H1 (cell line): ENCODE data around the gene LYPD1. TPM values are rescaled to one million over a fixed set of nuclear protein-coding genes. Genes with fewer than 3 reads are reported as not detected.

Experiments
- CTCF ChIA-PET: fragments of 300-600 bp; sonication (Branson Sonifier 250); formaldehyde crosslinking; loops from one replicate; lab custom pipeline; 2021; ENCODE audit not compliant: partially characterized antibody; lab: Charles Lee
- POLR2A ChIA-PET: fragments of 300-600 bp; sonication (Branson Sonifier 250); formaldehyde crosslinking; loops from one replicate; lab custom pipeline; 2021; ENCODE audit warnings: inconsistent platforms; ENCODE audit not compliant: partially characterized antibody; lab: Charles Lee
- DNase-seq, 2 experiments: peaks; one replicate each; pipeline versions ENCODE4 v3.0.0 to v3.0.0-alpha.2; 2010 to 2022; ENCODE audit warnings: low spot score in 2 of 2, low read depth in 1 of 2, mixed read lengths in 1 of 2
- FAIRE-seq: peaks from 2 replicates; lab custom pipeline; 2011; peaks lifted over from hg19 to GRCh38; lab: Jason Lieb, UNC
- H2AFZ ChIP-seq: 2 replicates; pipeline ENCODE4 v1.8.1; 2012; ENCODE audit warnings: low read length, inconsistent platforms
- H2AK5ac ChIP-seq: 2 replicates; pipeline ENCODE4 v1.6.1; 2013; ENCODE audit warnings: low read depth, low read length
- H2BK120ac ChIP-seq: replicated peaks from 2 replicates; pipeline ENCODE3; 2013; ENCODE audit warnings: low read depth, low read length, inconsistent platforms
- H2BK12ac ChIP-seq: 2 replicates; pipeline ENCODE4 v1.6.1; 2013; ENCODE audit warnings: low read depth, low read length
- H2BK15ac ChIP-seq: 2 replicates; pipeline ENCODE4 v1.6.1; 2013; ENCODE audit warnings: low read length
- H2BK20ac ChIP-seq: 2 replicates; pipeline ENCODE4 v1.6.1; 2013; ENCODE audit warnings: low read length
- H2BK5ac ChIP-seq: 2 replicates; pipeline ENCODE4 v1.6.1; 2013; ENCODE audit warnings: low read depth, low read length
- H3K14ac ChIP-seq: 2 replicates; pipeline ENCODE4 v1.6.1; 2013; ENCODE audit warnings: inconsistent platforms; ENCODE audit not compliant: insufficient read length
- H3K18ac ChIP-seq: 2 replicates; pipeline ENCODE4 v1.6.1; 2013; ENCODE audit warnings: low read length; ENCODE audit errors: extremely low read depth
- H3K23ac ChIP-seq: 2 replicates; pipeline ENCODE4 v1.6.1; 2013; ENCODE audit warnings: inconsistent platforms; ENCODE audit not compliant: insufficient read length
- H3K23me2 ChIP-seq: 2 replicates; pipeline ENCODE4 v1.6.1; 2013; ENCODE audit warnings: low read depth, low read length
- H3K27ac ChIP-seq: 2 replicates; pipeline ENCODE4 v1.6.1; 2011; ENCODE audit warnings: low read depth, low read length, inconsistent platforms
- H3K27me3 ChIP-seq, 4 experiments: replicated peaks in 1 of 4; 1 replicate in 1 of 4; 2 replicates in 3 of 4; pipeline versions ENCODE4 v1.6.1 to v1.8.1; 2011 to 2013; ENCODE audit warnings: low read length in 3 of 4, mild to moderate bottlenecking in 3 of 4, inconsistent platforms in 2 of 4, mixed read lengths in 2 of 4, moderate library complexity in 1 of 4; ENCODE audit not compliant: control insufficient read depth in 3 of 4, insufficient read depth in 3 of 4; ENCODE audit errors: extremely low read depth in 1 of 4
- H3K36me3 ChIP-seq, 4 experiments: 2 replicates each; pipeline versions ENCODE4 v1.6.1 to v1.8.1; 2011 to 2013; ENCODE audit warnings: mild to moderate bottlenecking in 4 of 4, low read length in 3 of 4, moderate library complexity in 2 of 4, control low read depth in 1 of 4, inconsistent platforms in 1 of 4; ENCODE audit not compliant: insufficient read depth in 4 of 4, control insufficient read depth in 2 of 4
- H3K4ac ChIP-seq: replicated peaks from 2 replicates; pipeline ENCODE3; 2013; ENCODE audit warnings: low read length, low read depth, mixed read lengths, inconsistent platforms; ENCODE audit not compliant: insufficient read length
- H3K4me1 ChIP-seq, 4 experiments: replicated peaks in 1 of 4; 1 replicate in 1 of 4; 2 replicates in 3 of 4; pipeline versions ENCODE4 v1.6.1 to v1.8.1; 2011 to 2013; ENCODE audit warnings: low read length in 3 of 4, inconsistent platforms in 2 of 4, mixed read lengths in 1 of 4; ENCODE audit not compliant: insufficient read depth in 4 of 4, control insufficient read depth in 3 of 4
- H3K4me2 ChIP-seq, 2 experiments: 2 replicates each; pipeline versions ENCODE4 v1.6.1 to v1.8.1; 2011 to 2013; ENCODE audit warnings: low read depth in 2 of 2, low read length in 2 of 2, control low read depth in 1 of 2, inconsistent platforms in 1 of 2, mild to moderate bottlenecking in 1 of 2; ENCODE audit not compliant: insufficient read depth in 1 of 2
- H3K4me3 ChIP-seq, 4 experiments: fragments of 200-600, 300-600 bp in 1 of 4; sonication (generic), shearing (Covaris generic), sonication (Bioruptor Twin) in 1 of 4; 2 replicates each; pipeline versions ENCODE4 v1.5.1 to v1.8.1; 2011 to 2016; ENCODE audit warnings: low read length in 4 of 4, low read depth in 3 of 4, control low read depth in 2 of 4, inconsistent platforms in 2 of 4, mild to moderate bottlenecking in 2 of 4, mixed read lengths in 1 of 4, moderate library complexity in 1 of 4; ENCODE audit not compliant: insufficient read depth in 2 of 4; ENCODE audit errors: extremely low read depth in 1 of 4
- H3K56ac ChIP-seq: replicated peaks from 2 replicates; pipeline ENCODE3; 2013; ENCODE audit warnings: low read depth, mild to moderate bottlenecking, mixed read lengths, low read length, inconsistent platforms; ENCODE audit not compliant: insufficient read length
- H3K79me1 ChIP-seq: 2 replicates; pipeline ENCODE4 v1.6.1; 2013; ENCODE audit warnings: low read depth, low read length, control low read depth
- H3K79me2 ChIP-seq, 2 experiments: 2 replicates each; pipeline versions ENCODE4 v1.6.1 to v1.8.1; 2012 to 2013; ENCODE audit warnings: low read length in 2 of 2, mild to moderate bottlenecking in 2 of 2, inconsistent platforms in 1 of 2; ENCODE audit not compliant: insufficient read depth in 2 of 2, control insufficient read depth in 1 of 2
- H3K9ac ChIP-seq, 4 experiments: replicated peaks in 1 of 4; 1 replicate in 1 of 4; 2 replicates in 3 of 4; pipeline versions ENCODE4 v1.6.1 to v1.8.1; 2011 to 2013; ENCODE audit warnings: low read depth in 3 of 4, low read length in 3 of 4, control low read depth in 2 of 4, mild to moderate bottlenecking in 2 of 4, moderate library complexity in 2 of 4, inconsistent platforms in 1 of 4; ENCODE audit errors: extremely low read depth in 1 of 4
- H3K9me3 ChIP-seq, 2 experiments: 2 replicates each; pipeline versions ENCODE4 v1.6.1 to v1.8.1; 2012 to 2013; ENCODE audit warnings: mild to moderate bottlenecking in 2 of 2, moderate library complexity in 2 of 2, control low read depth in 1 of 2, inconsistent platforms in 1 of 2, low read depth in 1 of 2, low read length in 1 of 2, mixed read lengths in 1 of 2; ENCODE audit not compliant: insufficient read depth in 2 of 2
- H4K20me1 ChIP-seq, 2 experiments: replicated peaks in 1 of 2; 2 replicates each; pipeline versions ENCODE3 to v1.8.1; 2011 to 2013; ENCODE audit warnings: inconsistent platforms in 2 of 2, low read length in 2 of 2, mild to moderate bottlenecking in 1 of 2; ENCODE audit not compliant: insufficient read depth in 2 of 2, control insufficient read depth in 1 of 2
- H4K5ac ChIP-seq: 2 replicates; pipeline ENCODE4 v1.6.1; 2013; ENCODE audit warnings: low read length, low read depth, mixed read lengths, inconsistent platforms; ENCODE audit not compliant: insufficient read length
- H4K8ac ChIP-seq: 2 replicates; pipeline ENCODE4 v1.8.0; 2013; ENCODE audit warnings: mild to moderate bottlenecking, moderate library complexity, low read length, inconsistent platforms; ENCODE audit not compliant: insufficient read depth; ENCODE audit errors: extremely low read depth
- H4K91ac ChIP-seq: replicated peaks from 2 replicates; pipeline ENCODE3; 2013; ENCODE audit warnings: low read length, mixed read lengths, inconsistent platforms; ENCODE audit not compliant: insufficient read length
- ATF2 ChIP-seq: IDR thresholded peaks from 2 replicates; pipeline ENCODE4 v1.6.1; 2012; ENCODE audit warnings: low read length, inconsistent platforms
- FOSL1 ChIP-seq: IDR thresholded peaks from 2 replicates; pipeline ENCODE4 v1.6.1; 2011; ENCODE audit warnings: mild to moderate bottlenecking, low read depth, low read length, moderate library complexity; ENCODE audit not compliant: insufficient read depth
- GTF2F1 ChIP-seq: IDR thresholded peaks from 2 replicates; pipeline ENCODE4 v1.6.1; 2012; ENCODE audit warnings: low read depth, low read length, improper control_type of control experiment, borderline replicate concordance
- HDAC2 ChIP-seq, 2 experiments: fragments of 300-600 bp in 1 of 2; sonication (generic) in 1 of 2; IDR thresholded peaks; 2 replicates each; pipeline ENCODE4 v1.6.1; 2011 to 2012; ENCODE audit warnings: low read depth in 2 of 2, low read length in 2 of 2, mild to moderate bottlenecking in 2 of 2, moderate library complexity in 2 of 2, borderline replicate concordance in 1 of 2, inconsistent platforms in 1 of 2
- JUN ChIP-seq: IDR thresholded peaks from 2 replicates; pipeline ENCODE4 v1.6.1; 2011; ENCODE audit warnings: low read depth, mild to moderate bottlenecking, improper control_type of control experiment, low read length
- KDM1A ChIP-seq: fragments of 200-600, 300-600 bp; sonication (generic); IDR thresholded peaks from 2 replicates; pipeline ENCODE4 v1.7.1; 2016; ENCODE audit warnings: mild to moderate bottlenecking, low read length, borderline replicate concordance
- PHF8 ChIP-seq: fragments of 200-600 bp; sonication (generic); conservative IDR thresholded peaks from 2 replicates; pipeline ENCODE4 v1.7.1; 2012; ENCODE audit warnings: low read depth, mild to moderate bottlenecking, inconsistent platforms, low read length, moderate library complexity
- POLR2AphosphoS5 ChIP-seq: IDR thresholded peaks from 2 replicates; pipeline ENCODE4 v1.6.1; 2011; ENCODE audit warnings: low read depth, low read length
- SIN3A ChIP-seq, 2 experiments: IDR thresholded peaks in 1 of 2; conservative IDR thresholded peaks in 1 of 2; 2 replicates each; pipeline ENCODE4 v1.6.1; 2011 to 2012; ENCODE audit warnings: low read length in 2 of 2, improper control_type of control experiment in 1 of 2, low read depth in 1 of 2, mild to moderate bottlenecking in 1 of 2
- TAF7 ChIP-seq: optimal IDR thresholded peaks from 2 replicates; pipeline ENCODE3; 2011; ENCODE audit warnings: low read depth, mild to moderate bottlenecking, inconsistent platforms, low read length, moderate library complexity, borderline replicate concordance
- WGBS, 2 experiments: shearing (Covaris generic) in 1 of 2; methylation state at CpG; one replicate each; pipeline versions ENCODE4 v1.1.6 to v1.1.7; 2013 to 2015; ENCODE audit warnings: low lambda C conversion rate in 2 of 2, mixed read lengths in 2 of 2, inconsistent platforms in 1 of 2, low coverage in 1 of 2, missing lambda C conversion rate in 1 of 2; ENCODE audit not compliant: insufficient replicate concordance in 2 of 2, insufficient coverage in 1 of 2, insufficient read length in 1 of 2; ENCODE audit errors: extremely low coverage in 1 of 2, missing lambda C conversion rate in 1 of 2; 5-methylcytosine and 5-hydroxymethylcytosine counted together
- polyA plus RNA-seq, 7 experiments: library from polyadenylated mRNA; depleted of rRNA in 3 of 7; stranded (reverse) in 5 of 7; unstranded in 2 of 7; fragments of >200 nt in 5 of 7; fragments of 200-250 nt in 2 of 7; gene quantifications; 1 replicate in 5 of 7; 2 replicates in 1 of 7; 4 replicates in 1 of 7; pipeline versions ENCODE4 v1.2.1 to v1.2.3, GENCODE V29; 2011 to 2013; ENCODE audit warnings: missing spikeins in 2 of 7, mixed read lengths in 2 of 7
- total RNA-seq: library from RNA; stranded (reverse); fragmentation: NEBNext Ultra II Directional; extraction: Animal tissue kit (Norgen Biotek cat#: 25700); gene quantifications from 2 replicates; pipeline ENCODE4 v1.2.1, GENCODE V29; 2021

The LYPD1 gene
- total and polyA plus RNA-seq, 2 of the 8 experiments (the other 6 are each of a cell fraction or from before 2014, with no cell fraction given) = 1.9 to 2.7 TPM

- DNase-seq = no peak
- H3K23me2 ChIP-seq = no peaks in the 10 kb centered on the region
- no peak overlapping the region for H3K14ac ChIP-seq
- H3K9me3 ChIP-seq = no peaks in the 10 kb centered on the region
- H4K8ac ChIP-seq = no peak overlapping the region
- H2BK12ac ChIP-seq = no peak overlapping the region
- H3K18ac ChIP-seq = no peak overlapping the region
- H4K91ac ChIP-seq = no peak overlapping the region
- no peaks in the 10 kb centered on the region for H4K20me1 ChIP-seq
- no peaks in the 10 kb centered on the region for H3K79me2 ChIP-seq
- no peak overlapping the region for H2BK120ac ChIP-seq
- H3K4me2 ChIP-seq = no peak overlapping the region; a peak in 1 of 4 replicates
- no peak overlapping the region for H2BK20ac ChIP-seq
- no peak overlapping the region for H3K4me3 ChIP-seq
- CTCF ChIA-PET = interaction anchor here (1.1 to 1.3 kb wide), 2 partner anchors 10 kb away, joined by 4 read pairs; no protein-coding TSS in a partner anchor
- no peak overlapping the region for H2BK15ac ChIP-seq
- H4K5ac ChIP-seq = no peak overlapping the region
- H3K27ac ChIP-seq = no peak overlapping the region
- POLR2A ChIA-PET = no interaction called here
- no peak overlapping the region for H2BK5ac ChIP-seq
- no peaks in the 10 kb centered on the region for H3K36me3 ChIP-seq
- H2AK5ac ChIP-seq = no peak overlapping the region
- H3K56ac ChIP-seq = no peak overlapping the region
- no peak overlapping the region for H2AFZ ChIP-seq
- H3K79me1 ChIP-seq = no peaks in the 10 kb centered on the region
- 95% methylated on average over 5 of the region's 5 CpGs; no CpG with 5 or more reads in 1 of the 2 experiments for WGBS, 2 experiments
- peaks cover 0 to 3% (median under 1%) of the 10 kb centered on the region in 4 experiments; a peak in 2 of 7 replicates for H3K4me1 ChIP-seq
- no peak overlapping the region for H3K4ac ChIP-seq
- no peak overlapping the region for H3K9ac ChIP-seq
- H3K23ac ChIP-seq = no peak overlapping the region
- no peaks in the 10 kb centered on the region for H3K27me3 ChIP-seq
- FAIRE-seq = no peak
- TF ChIP-seq ATF2 (no peak), POLR2AphosphoS5 (no peak), KDM1A (no peak), FOSL1 (no peak), HDAC2 (IDR thresholded peaks at IDR 0.05; ENCODE audit: borderline replicate concordance in 1 of 2, low read depth in 2 of 2, low read length in 2 of 2) (no peak), TAF7 (no peak), SIN3A (conservative IDR thresholded peaks at IDR 0.05 in 1 of 2, IDR thresholded peaks at IDR 0.05 in 1 of 2; ENCODE audit: low read depth in 1 of 2, low read length in 2 of 2) (no peak), GTF2F1 (no peak), JUN (no peak), PHF8 (no peak)
Measured at GRCh38 chr2:132615329-132616085, 54.5 kb downstream of the LYPD1 start.
